Gastrocnemius medialis (tissue), 4 donors: ENCODE measurements around the gene LIN7A. TPM values are rescaled to one million over a fixed set of nuclear protein-coding genes. Genes with fewer than 3 reads are reported as not detected.

Experiments
- ATAC-seq, 2 donors: fragments of 150-250 bp; one replicate each; pipeline ENCODE4 v1.9.1; 2016
- DNase-seq, 2 donors: peaks; one replicate each; pipeline ENCODE4 v3.0.0-alpha.2; 2019
- H3K27ac ChIP-seq, 4 donors: fragments of 200-600 bp; sonication (generic); 1 replicate in 1 of 4; 2 replicates in 3 of 4; pipeline ENCODE4 v1.5.1; 2016 to 2018; ENCODE audit warnings: mild to moderate bottlenecking in 2 of 4, moderate library complexity in 1 of 4
- H3K27me3 ChIP-seq, 3 donors: fragments of 200-600 bp; sonication (generic) in 2 of 3; 1 replicate in 1 of 3; 2 replicates in 2 of 3; pipeline versions ENCODE4 v1.5.1 to v1.6.0; 2016 to 2019; ENCODE audit warnings: mild to moderate bottlenecking in 1 of 3, moderate library complexity in 1 of 3
- H3K36me3 ChIP-seq, 2 donors: fragments of 200-600 bp; sonication (generic) in 1 of 2; one replicate each; pipeline ENCODE4 v1.5.1; 2017 to 2018
- H3K4me1 ChIP-seq, 2 donors: fragments of 200-600 bp; sonication (generic) in 1 of 2; one replicate each; pipeline ENCODE4 v1.5.1; 2016 to 2017; ENCODE audit warnings: mild to moderate bottlenecking in 2 of 2
- H3K4me3 ChIP-seq, 4 donors: fragments of 200-600 bp; sonication (generic) in 3 of 4; 1 replicate in 1 of 4; 2 replicates in 3 of 4; pipeline ENCODE4 v1.5.1; 2016 to 2019; ENCODE audit warnings: mild to moderate bottlenecking in 2 of 4
- H3K9me3 ChIP-seq, 3 donors: fragments of 200-600 bp; sonication (generic) in 2 of 3; 1 replicate in 1 of 3; 2 replicates in 2 of 3; pipeline ENCODE4 v1.5.1; 2016 to 2019
- POLR2A ChIP-seq, 2 donors: fragments of 450-650 bp; IDR thresholded peaks; one replicate each; pipeline ENCODE4 v1.6.1; 2017; ENCODE audit warnings: antibody characterized with exemption in 2 of 2, mild to moderate bottlenecking in 2 of 2, moderate library complexity in 2 of 2
- in situ Hi-C, 4 donors: fragments of 200-750 bp; cut with MboI; loops; one replicate each; pipeline versions ENCODE4 v1.15.0 to v1.8.0; 2017; ENCODE audit warnings: low sequenced_read_pairs in 4 of 4
- intact Hi-C: fragments of 100-400 bp; cut with DNase I; formaldehyde crosslinking; loops from one replicate; pipeline ENCODE4 v1.15.1; 2023; ENCODE audit warnings: low total_unique reads
- total RNA-seq, 4 donors: library from RNA; depleted of rRNA; stranded (reverse); fragments of >200 nt; gene quantifications; one replicate each; pipeline versions ENCODE4 v1.1.0 to v1.2.3, GENCODE V29; 2016
- TF ChIP-seq, protein P1 (sequence below), 5 experiments: fragments of 450-650 bp in 3 of 5; fragments of 200-600 bp in 2 of 5; sonication (generic) in 2 of 5; IDR thresholded peaks in 4 of 5; conservative IDR thresholded peaks in 1 of 5; 1 replicate in 4 of 5; 2 replicates in 1 of 5; pipeline ENCODE4 v1.5.1; 2016 to 2019; ENCODE audit warnings: antibody characterized with exemption in 5 of 5, mild to moderate bottlenecking in 3 of 5, moderate library complexity in 3 of 5

The LIN7A gene
- total RNA-seq, 4 donors from 2014 or later, result 1.4 to 4.8 (median 2.8) TPM

DNA sequence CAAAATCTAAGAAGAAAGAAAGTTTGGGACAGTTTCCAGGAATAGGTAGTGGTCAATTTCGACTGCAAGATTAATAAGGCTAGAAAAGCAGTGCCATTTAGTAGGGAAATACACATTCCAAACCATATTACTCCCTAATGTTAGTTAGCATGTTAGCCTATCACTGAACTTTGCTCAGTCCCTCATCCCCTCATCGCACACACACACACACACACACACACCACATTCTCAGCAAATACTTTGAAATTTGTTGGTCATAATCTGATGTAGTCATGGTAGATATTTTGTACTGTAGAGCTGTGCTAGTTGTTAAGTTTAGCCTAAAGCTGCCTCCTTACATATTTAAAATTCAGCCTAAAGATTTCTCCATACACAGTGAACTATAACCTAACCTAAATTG lies 157.0 kb downstream of the LIN7A start:
- no peak for ATAC-seq
- no peaks in the 10 kb centered on the region for H3K27me3 ChIP-seq
- H3K9me3 ChIP-seq, result no peaks in the 10 kb centered on the region
- no peak for DNase-seq
- no peak overlapping the region for H3K27ac ChIP-seq
- in situ Hi-C loops (no loop called here), intact Hi-C loops (no loop called here)
- H3K36me3 ChIP-seq, result no peaks in the 10 kb centered on the region
- no peak overlapping the region for H3K4me3 ChIP-seq
- peaks cover 5 to 6% of the 10 kb centered on the region in 2 donors for H3K4me1 ChIP-seq
- no peak for TF ChIP-seq POLR2A (IDR thresholded peaks at IDR 0.05)
- TF ChIP-seq, protein P1, sequence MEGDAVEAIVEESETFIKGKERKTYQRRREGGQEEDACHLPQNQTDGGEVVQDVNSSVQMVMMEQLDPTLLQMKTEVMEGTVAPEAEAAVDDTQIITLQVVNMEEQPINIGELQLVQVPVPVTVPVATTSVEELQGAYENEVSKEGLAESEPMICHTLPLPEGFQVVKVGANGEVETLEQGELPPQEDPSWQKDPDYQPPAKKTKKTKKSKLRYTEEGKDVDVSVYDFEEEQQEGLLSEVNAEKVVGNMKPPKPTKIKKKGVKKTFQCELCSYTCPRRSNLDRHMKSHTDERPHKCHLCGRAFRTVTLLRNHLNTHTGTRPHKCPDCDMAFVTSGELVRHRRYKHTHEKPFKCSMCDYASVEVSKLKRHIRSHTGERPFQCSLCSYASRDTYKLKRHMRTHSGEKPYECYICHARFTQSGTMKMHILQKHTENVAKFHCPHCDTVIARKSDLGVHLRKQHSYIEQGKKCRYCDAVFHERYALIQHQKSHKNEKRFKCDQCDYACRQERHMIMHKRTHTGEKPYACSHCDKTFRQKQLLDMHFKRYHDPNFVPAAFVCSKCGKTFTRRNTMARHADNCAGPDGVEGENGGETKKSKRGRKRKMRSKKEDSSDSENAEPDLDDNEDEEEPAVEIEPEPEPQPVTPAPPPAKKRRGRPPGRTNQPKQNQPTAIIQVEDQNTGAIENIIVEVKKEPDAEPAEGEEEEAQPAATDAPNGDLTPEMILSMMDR (IDR thresholded peaks at IDR 0.05 in 4 of 5, conservative IDR thresholded peaks at IDR 0.05 in 1 of 5), result no peak

GRCh38 chr12:80778005-80778541 lies 159.7 kb downstream of the LIN7A start:
- ATAC-seq, result peak; percentile 42 to 62
- peak in 1 of 2 donors; percentile 16 for DNase-seq
- Histone ChIP-seq H3K36me3 (no peaks in the 10 kb centered on the region), H3K4me1 (peaks cover 5 to 6% of the 10 kb centered on the region in 2 donors), H3K4me3 (no peak overlapping the region), H3K9me3 (no peaks in the 10 kb centered on the region), H3K27me3 (no peaks in the 10 kb centered on the region), H3K27ac (peak overlapping the region in 3 of 4 donors; percentile 35 to 46 (median 39))
- in situ Hi-C loops, result no loop called here
- TF ChIP-seq, protein P1 (IDR thresholded peaks at IDR 0.05 in 4 of 5, conservative IDR thresholded peaks at IDR 0.05 in 1 of 5), result no peak
- no peak for TF ChIP-seq POLR2A (IDR thresholded peaks at IDR 0.05)
- intact Hi-C loops, result no loop called here

DNA sequence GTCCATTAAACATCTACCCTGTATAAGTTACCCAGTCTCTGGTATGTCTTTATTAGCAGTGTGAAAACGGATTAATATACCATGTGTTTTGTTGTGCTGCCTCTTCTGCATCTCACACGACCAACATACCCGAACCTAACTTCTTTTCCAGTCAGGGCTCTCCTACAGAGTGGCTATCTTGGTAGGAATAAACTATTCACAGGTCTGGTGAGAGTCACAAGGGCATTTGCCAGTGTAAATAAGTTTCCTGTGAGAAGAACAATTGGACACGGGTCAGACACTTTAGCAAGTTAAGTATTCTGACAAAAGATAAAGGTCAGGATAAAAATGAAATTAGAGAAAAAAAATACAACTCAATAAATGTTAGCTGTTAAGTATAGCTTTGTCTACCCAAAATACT lies 160.1 kb downstream of the LIN7A start:
- ATAC-seq, result no peak
- intact Hi-C loops (no loop called here), in situ Hi-C loops (no loop called here)
- no peak for DNase-seq
- Histone ChIP-seq H3K27me3 (no peaks in the 10 kb centered on the region), H3K9me3 (no peaks in the 10 kb centered on the region), H3K36me3 (no peaks in the 10 kb centered on the region), H3K27ac (peak overlapping the region in 3 of 4 donors; percentile 35 to 46 (median 39)), H3K4me3 (no peak overlapping the region), H3K4me1 (peaks cover 5 to 6% of the 10 kb centered on the region in 2 donors)
- no peak for TF ChIP-seq POLR2A (IDR thresholded peaks at IDR 0.05)
- TF ChIP-seq, protein P1 (IDR thresholded peaks at IDR 0.05 in 4 of 5, conservative IDR thresholded peaks at IDR 0.05 in 1 of 5), result no peak

- Histone ChIP-seq H3K27me3 (no peaks in the 10 kb centered on the region), H3K4me3 (no peak overlapping the region), H3K4me1 (peaks cover 5 to 6% of the 10 kb centered on the region in 2 donors), H3K9me3 (no peaks in the 10 kb centered on the region), H3K36me3 (no peaks in the 10 kb centered on the region), H3K27ac (no peak overlapping the region)
- intact Hi-C loops (no loop called here), in situ Hi-C loops (no loop called here)
- no peak for DNase-seq
- no peak for TF ChIP-seq POLR2A (IDR thresholded peaks at IDR 0.05)
- TF ChIP-seq, protein P1 (IDR thresholded peaks at IDR 0.05 in 4 of 5, conservative IDR thresholded peaks at IDR 0.05 in 1 of 5), result no peak
- ATAC-seq, result no peak
Measured at GRCh38 chr12:80776706-80777105, 161.0 kb downstream of the LIN7A start.

DNA sequence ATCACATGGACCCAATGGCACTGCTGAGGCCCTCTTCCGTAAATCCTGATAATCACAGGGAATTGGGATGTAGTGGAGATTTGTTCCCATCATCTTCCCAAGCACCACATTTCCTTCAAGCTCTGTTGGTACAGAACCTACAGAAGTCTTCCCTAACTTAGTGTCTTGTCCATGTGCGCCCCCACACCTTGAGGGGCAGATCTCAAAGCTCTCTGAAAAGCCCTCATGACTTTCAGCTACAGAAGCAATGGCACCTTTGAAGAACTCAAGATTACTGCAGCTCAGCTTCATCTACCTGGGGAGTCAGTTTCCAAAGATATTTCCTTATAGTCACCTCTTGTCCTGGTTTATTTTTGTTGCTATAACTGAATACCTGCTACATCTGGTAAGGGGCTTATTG lies 166.8 kb downstream of the LIN7A start:
- no peaks in the 10 kb centered on the region for H3K36me3 ChIP-seq
- DNase-seq (no peak), ATAC-seq (no peak)
- H3K27ac ChIP-seq, result no peak overlapping the region
- H3K9me3 ChIP-seq, result no peaks in the 10 kb centered on the region
- intact Hi-C loops (no loop called here), in situ Hi-C loops (loop anchor here in 1 of 4 donors (25.0 kb wide), 1 partner anchor 359 kb away; no protein-coding TSS in a partner anchor)
- no peaks in the 10 kb centered on the region for H3K4me1 ChIP-seq
- TF ChIP-seq, protein P1 (IDR thresholded peaks at IDR 0.05 in 4 of 5, conservative IDR thresholded peaks at IDR 0.05 in 1 of 5), result no peak
- no peaks in the 10 kb centered on the region for H3K27me3 ChIP-seq
- no peak overlapping the region for H3K4me3 ChIP-seq
